Neuronal stem cell (in vitro differentiated cells): ENCODE measurements around the gene MSANTD3.
"Not testable (repeated sequence)": the region's sequence is repeated elsewhere in the genome, so short reads cannot be mapped to it uniquely, and the experiment has no call there.

ENCODE experiments used
- DNase-seq: peaks from one replicate; pipeline ENCODE4 v3.0.0-alpha.2; 2013; ENCODE audit warnings: low spot score
- H2AFZ ChIP-seq: one replicate; pipeline ENCODE4 v1.6.1; 2013; ENCODE audit warnings: mild to moderate bottlenecking, low read length, inconsistent platforms
- H2AK5ac ChIP-seq: 2 replicates; pipeline ENCODE4 v1.6.1; 2013; ENCODE audit warnings: low read depth, mild to moderate bottlenecking, inconsistent platforms, low read length, moderate library complexity, mixed read lengths
- H2BK120ac ChIP-seq: 2 replicates; pipeline ENCODE4 v1.6.1; 2013; ENCODE audit warnings: low read depth, mild to moderate bottlenecking, inconsistent platforms, low read length, moderate library complexity, mixed read lengths
- H2BK12ac ChIP-seq: one replicate; pipeline ENCODE4 v1.6.1; 2013; ENCODE audit warnings: low read length, inconsistent platforms
- H2BK15ac ChIP-seq: 2 replicates; pipeline ENCODE4 v1.6.1; 2013; ENCODE audit warnings: mild to moderate bottlenecking, low read length, inconsistent platforms, mixed read lengths
- H2BK5ac ChIP-seq: one replicate; pipeline ENCODE4 v1.6.1; 2013; ENCODE audit warnings: inconsistent platforms, mild to moderate bottlenecking, low read length, moderate library complexity
- H3K14ac ChIP-seq: one replicate; pipeline ENCODE4 v1.6.1; 2013; ENCODE audit warnings: low read length, inconsistent platforms
- H3K18ac ChIP-seq: 2 replicates; pipeline ENCODE4 v1.6.1; 2013; ENCODE audit warnings: low read length, inconsistent platforms
- H3K23ac ChIP-seq: 2 replicates; pipeline ENCODE4 v1.6.1; 2013; ENCODE audit warnings: low read depth, mild to moderate bottlenecking, mixed read lengths, low read length, inconsistent platforms; ENCODE audit not compliant: poor library complexity
- H3K27ac ChIP-seq: replicated peaks from 3 replicates; pipeline ENCODE4 v1.5.1; 2013; ENCODE audit warnings: low read length, inconsistent platforms
- H3K27me3 ChIP-seq, 3 experiments: 2 replicates each; pipeline ENCODE4 v1.6.1; 2013; ENCODE audit warnings: low read length in 3 of 3, mild to moderate bottlenecking in 2 of 3, inconsistent platforms in 1 of 3, low read depth in 1 of 3, mixed read lengths in 1 of 3, moderate library complexity in 1 of 3; ENCODE audit not compliant: control insufficient read depth in 3 of 3, insufficient read depth in 3 of 3
- H3K36me3 ChIP-seq, 2 donors: replicated peaks in 1 of 2; 2 replicates each; pipeline ENCODE4 v1.6.1; 2013; ENCODE audit warnings: low read length in 2 of 2; ENCODE audit not compliant: control insufficient read depth in 2 of 2, insufficient read depth in 2 of 2
- H3K4ac ChIP-seq: 2 replicates; pipeline ENCODE4 v1.6.1; 2013; ENCODE audit warnings: inconsistent platforms, mild to moderate bottlenecking, low read length, moderate library complexity
- H3K4me1 ChIP-seq, 2 donors: 1 replicate in 1 of 2; 2 replicates in 1 of 2; pipeline ENCODE4 v1.6.1; 2013; ENCODE audit warnings: low read length in 2 of 2, low read depth in 1 of 2; ENCODE audit not compliant: control insufficient read depth in 2 of 2, insufficient read depth in 1 of 2
- H3K4me2 ChIP-seq: one replicate; pipeline ENCODE4 v1.6.1; 2013; ENCODE audit warnings: mild to moderate bottlenecking, low read length, inconsistent platforms; ENCODE audit not compliant: insufficient read depth, poor library complexity, severe bottlenecking
- H3K4me3 ChIP-seq, 2 donors: 2 replicates each; pipeline ENCODE4 v1.5.1; 2013; ENCODE audit warnings: low read length in 2 of 2, mild to moderate bottlenecking in 2 of 2, inconsistent platforms in 1 of 2, moderate library complexity in 1 of 2
- H3K79me1 ChIP-seq: one replicate; pipeline ENCODE4 v1.6.1; 2013; ENCODE audit warnings: low read depth, mild to moderate bottlenecking, inconsistent platforms, low read length, moderate library complexity
- H3K9ac ChIP-seq: one replicate; pipeline ENCODE4 v1.6.1; 2013; ENCODE audit warnings: mild to moderate bottlenecking, low read depth, low read length, inconsistent platforms; ENCODE audit not compliant: poor library complexity
- H3K9me3 ChIP-seq, 2 donors: replicated peaks in 1 of 2; 2 replicates each; pipeline versions ENCODE3 to v1.6.1; 2013; ENCODE audit warnings: low read length in 2 of 2, mild to moderate bottlenecking in 2 of 2, inconsistent platforms in 1 of 2, low read depth in 1 of 2, mixed read lengths in 1 of 2, moderate library complexity in 1 of 2; ENCODE audit not compliant: control insufficient read depth in 2 of 2, insufficient read depth in 1 of 2
- H4K8ac ChIP-seq: one replicate; pipeline ENCODE4 v1.6.1; 2013; ENCODE audit warnings: low read depth, mild to moderate bottlenecking, inconsistent platforms, low read length, moderate library complexity
- H4K91ac ChIP-seq: one replicate; pipeline ENCODE4 v1.6.1; 2013; ENCODE audit warnings: low read length, low read depth, mild to moderate bottlenecking, inconsistent platforms; ENCODE audit not compliant: poor library complexity
- WGBS, 2 donors: extraction: QIAGEN DNeasy Blood & Tissue Kit; methylation state at CpG; one replicate each; pipeline ENCODE4 v1.1.7; 2013; ENCODE audit warnings: missing lambda C conversion rate in 2 of 2, mixed read lengths in 1 of 2; ENCODE audit not compliant: insufficient read length in 2 of 2, insufficient replicate concordance in 1 of 2; ENCODE audit errors: extremely low coverage in 2 of 2; 5-methylcytosine and 5-hydroxymethylcytosine counted together

The MSANTD3 gene

DNA sequence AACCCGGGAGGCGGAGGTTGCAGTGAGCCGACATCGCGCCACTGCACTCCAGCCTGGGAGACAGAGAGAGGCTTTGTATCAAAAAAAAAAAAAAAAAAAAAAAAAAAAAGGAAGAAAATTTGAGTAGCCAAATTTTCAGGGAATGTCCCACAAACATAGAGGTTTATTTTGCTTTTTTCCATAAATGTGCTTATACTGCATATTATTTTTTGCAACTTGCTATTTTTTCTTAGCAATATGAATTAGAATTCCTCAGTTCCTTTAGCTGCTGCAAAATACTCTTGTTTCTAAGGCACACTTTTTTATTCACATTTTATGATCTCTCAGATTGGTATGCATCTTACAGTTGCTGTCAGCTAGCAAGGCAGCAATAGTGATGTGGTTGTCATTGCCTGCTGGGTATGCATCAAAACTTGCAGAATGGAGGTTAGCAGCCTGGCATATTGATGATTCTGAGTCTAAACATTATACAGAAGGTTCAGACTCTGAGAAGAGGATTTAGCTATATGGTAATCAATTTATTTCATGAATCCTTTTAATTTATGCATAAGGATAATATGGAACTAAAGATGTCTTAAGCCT is 13.0 kb upstream of the MSANTD3 start:
- no peak overlapping the region for H3K18ac ChIP-seq
- no peaks in the 10 kb centered on the region for H3K27me3 ChIP-seq
- H4K8ac ChIP-seq = no peak overlapping the region
- H3K79me1 ChIP-seq = no peaks in the 10 kb centered on the region
- H3K4ac ChIP-seq = no peak overlapping the region
- no peak overlapping the region for H3K9ac ChIP-seq
- no peak overlapping the region for H3K4me2 ChIP-seq
- no peak overlapping the region for H2AFZ ChIP-seq
- no peak overlapping the region for H3K4me3 ChIP-seq
- H3K4me1 ChIP-seq = no peaks in the 10 kb centered on the region
- no peak overlapping the region for H2BK5ac ChIP-seq
- H4K91ac ChIP-seq = no peak overlapping the region
- H2BK120ac ChIP-seq = no peak overlapping the region
- H2AK5ac ChIP-seq = no peak overlapping the region
- H3K36me3 ChIP-seq = no peaks in the 10 kb centered on the region
- no peak overlapping the region for H2BK12ac ChIP-seq
- H3K9me3 ChIP-seq = peaks cover 2 to 4% of the 10 kb centered on the region in 2 donors
- no peak overlapping the region for H3K27ac ChIP-seq
- no peak overlapping the region for H3K14ac ChIP-seq
- no peak overlapping the region for H3K23ac ChIP-seq
- H2BK15ac ChIP-seq = no peak overlapping the region
- WGBS, 2 donors = no CpG with 5 or more reads among the region's 5 CpGs
- no peak for DNase-seq

DNA sequence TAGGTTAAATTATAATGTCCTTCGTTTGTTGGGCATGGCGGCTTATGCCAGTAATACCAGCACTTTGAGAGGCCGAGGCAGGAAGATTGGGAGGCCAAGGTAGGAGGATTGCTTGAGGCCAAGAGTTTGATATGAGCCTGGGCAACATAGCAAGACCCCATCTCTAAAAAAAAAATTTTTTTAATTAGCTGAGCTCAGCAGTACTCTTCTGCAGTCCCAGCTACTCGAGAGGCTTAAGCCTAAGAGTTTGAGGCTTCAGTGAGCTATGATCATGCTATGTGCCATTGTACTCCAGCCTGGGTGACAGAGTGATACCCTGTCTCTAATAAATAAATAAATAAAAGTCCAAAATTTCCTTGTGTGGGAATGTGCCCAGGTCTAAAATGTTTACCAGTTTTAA is 9.1 kb upstream of the MSANTD3 start:
- Histone ChIP-seq H3K23ac (no peak overlapping the region), H2BK12ac (no peak overlapping the region), H3K9me3 (no peaks in the 10 kb centered on the region), H4K8ac (no peak overlapping the region), H2AFZ (no peak overlapping the region), H3K4me1 (no peaks in the 10 kb centered on the region), H3K4me2 (no peak overlapping the region), H3K4me3 (no peak overlapping the region), H3K14ac (no peak overlapping the region), H3K27ac (no peak overlapping the region), H2BK15ac (no peak overlapping the region), H3K18ac (no peak overlapping the region), H3K4ac (no peak overlapping the region), H3K79me1 (no peaks in the 10 kb centered on the region), H2BK5ac (no peak overlapping the region), H3K27me3 (no peaks in the 10 kb centered on the region), H3K36me3 (no peaks in the 10 kb centered on the region), H3K9ac (no peak overlapping the region), H2AK5ac (no peak overlapping the region), H2BK120ac (no peak overlapping the region), H4K91ac (no peak overlapping the region)
- WGBS, 2 donors = no CpG with 5 or more reads among the region's 4 CpGs
- DNase-seq = no peak

DNA sequence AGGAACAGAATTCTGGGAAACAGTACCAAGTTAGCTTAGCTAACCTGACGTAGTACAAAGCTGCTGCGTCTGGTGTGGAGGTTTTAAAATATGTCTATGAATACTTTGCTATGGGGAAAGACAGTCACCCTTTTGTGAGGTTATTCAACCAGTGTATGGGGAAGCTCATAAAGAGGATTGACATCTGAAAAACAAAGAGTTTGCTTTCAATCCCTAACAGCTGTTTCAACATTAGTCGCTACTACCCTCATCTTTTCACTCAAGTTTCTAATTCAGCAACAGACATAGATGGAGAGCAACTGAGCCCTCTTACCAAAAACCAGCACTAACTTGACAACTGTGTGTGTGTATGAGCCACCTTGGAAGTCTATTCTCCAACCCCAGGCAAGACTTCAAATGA is 7.8 kb upstream of the MSANTD3 start:
- H3K18ac ChIP-seq = no peak overlapping the region
- WGBS, 2 donors = no CpG with 5 or more reads among the region's 3 CpGs

DNA sequence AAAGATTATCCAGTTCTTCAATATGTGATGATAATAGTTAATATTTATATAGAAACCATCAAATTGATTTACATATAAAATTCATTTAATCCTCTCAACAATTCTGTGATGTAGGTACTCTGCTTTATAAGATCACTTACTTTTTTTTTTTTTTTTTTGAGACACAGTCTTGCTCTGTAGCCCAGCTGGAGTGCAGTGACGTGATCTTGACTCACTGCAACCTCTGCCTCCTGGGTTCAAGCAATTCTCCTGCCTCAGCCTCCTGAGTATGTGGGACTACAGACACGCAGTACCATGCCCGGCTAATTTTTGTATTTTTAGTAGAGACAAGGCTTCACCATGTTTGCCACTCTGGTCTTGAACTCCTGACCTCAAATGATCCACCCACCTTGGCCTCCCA is 5.8 kb upstream of the MSANTD3 start:
- H3K79me1 ChIP-seq, H3K4me1 ChIP-seq, H2BK5ac ChIP-seq, H3K14ac ChIP-seq, H2AFZ ChIP-seq, H2BK12ac ChIP-seq, H3K4me2 ChIP-seq, H3K4ac ChIP-seq, H4K91ac ChIP-seq, H4K8ac ChIP-seq, H3K27me3 ChIP-seq, H2BK120ac ChIP-seq, H3K27ac ChIP-seq, H3K23ac ChIP-seq, H2AK5ac ChIP-seq, H2BK15ac ChIP-seq, H3K9me3 ChIP-seq, H3K4me3 ChIP-seq, H3K9ac ChIP-seq, DNase-seq, H3K18ac ChIP-seq, H3K36me3 ChIP-seq: not testable (repeated sequence)
- no CpG with 5 or more reads among the region's 3 CpGs for WGBS, 2 donors

More for the DNA sequence above, 7.8 kb upstream of the MSANTD3 start:
- Histone ChIP-seq H3K4ac (no peak overlapping the region), H2BK120ac (no peak overlapping the region), H3K23ac (no peak overlapping the region), H3K4me3 (no peak overlapping the region), H3K9me3 (no peaks in the 10 kb centered on the region), H2BK5ac (no peak overlapping the region), H2AK5ac (no peak overlapping the region), H3K27me3 (no peaks in the 10 kb centered on the region), H4K8ac (no peak overlapping the region), H3K14ac (no peak overlapping the region), H4K91ac (no peak overlapping the region), H2BK15ac (no peak overlapping the region), H3K4me2 (no peak overlapping the region), H3K9ac (no peak overlapping the region), H3K79me1 (no peaks in the 10 kb centered on the region), H3K36me3 (no peaks in the 10 kb centered on the region), H3K27ac (no peak overlapping the region), H2AFZ (no peak overlapping the region), H3K4me1 (no peaks in the 10 kb centered on the region), H2BK12ac (no peak overlapping the region)
- no peak for DNase-seq
